GM19035 (cell line): Measurements from ENCODE around the gene KRT10.
"Not testable (repeated sequence)": the region's sequence is repeated elsewhere in the genome, so short reads cannot be mapped to it uniquely, and the experiment has no call there.

Source experiments
- ATAC-seq: cut with Tn5 transposase; IDR thresholded peaks from one replicate; pipeline ENCODE4 v1.9.1; 2021; ENCODE audit not compliant: unreplicated experiment

KRT10 gene

GRCh38 chr17:40822132-40822812, at the start of gene KRT10:
Gene KRT10, minus strand, starts transcription at chr17:40822614. Its CDS starts 29 bp downstream, at chr17:40822585.
- ATAC-seq: no peak

- no peak for ATAC-seq
Observed at GRCh38 chr17:40871316-40871715, 48.9 kb upstream of the KRT10 start.

- ATAC-seq: no peak
Observed at GRCh38 chr17:40870136-40870535, 47.7 kb upstream of the KRT10 start.

- ATAC-seq: no peak
Observed at GRCh38 chr17:40866838-40867237, 44.4 kb upstream of the KRT10 start, which contains the start of gene KRT12. Gene KRT12, minus strand, starts transcription at chr17:40867223. Its CDS starts 37 bp downstream, at chr17:40867186.

GRCh38 chr17:40864661-40865390, 42.4 kb upstream of the KRT10 start:
- no peak for ATAC-seq

GRCh38 chr17:40862985-40863733, 40.7 kb upstream of the KRT10 start:
- ATAC-seq: no peak

- no peak for ATAC-seq
Observed at GRCh38 chr17:40859536-40859935, 37.1 kb upstream of the KRT10 start.

- ATAC-seq: not testable (repeated sequence)
Observed at GRCh38 chr17:40858667-40859066, 36.3 kb upstream of the KRT10 start.

GRCh38 chr17:40857535-40857934, 35.1 kb upstream of the KRT10 start:
- ATAC-seq: no peak

- ATAC-seq: no peak
Observed at GRCh38 chr17:40854175-40854814, 31.9 kb upstream of the KRT10 start.

GRCh38 chr17:40852364-40852763, 29.9 kb upstream of the KRT10 start:
- no peak for ATAC-seq

GRCh38 chr17:40850293-40850972, 28.0 kb upstream of the KRT10 start:
- ATAC-seq: no peak

- ATAC-seq: no peak
Observed at GRCh38 chr17:40849723-40850122, 27.3 kb upstream of the KRT10 start.

GRCh38 chr17:40848583-40849235, 26.3 kb upstream of the KRT10 start:
- no peak for ATAC-seq

GRCh38 chr17:40846515-40847144, 24.2 kb upstream of the KRT10 start:
- no peak for ATAC-seq

GRCh38 chr17:40844671-40845107, 22.3 kb upstream of the KRT10 start:
- no peak for ATAC-seq

GRCh38 chr17:40843242-40843641, 20.8 kb upstream of the KRT10 start:
- no peak for ATAC-seq

- ATAC-seq: no peak
Observed at GRCh38 chr17:40841246-40841645, 18.8 kb upstream of the KRT10 start.

- no peak for ATAC-seq
Observed at GRCh38 chr17:40839194-40839593, 16.8 kb upstream of the KRT10 start.

- no peak for ATAC-seq
Observed at GRCh38 chr17:40836020-40836419, 13.6 kb upstream of the KRT10 start.
